Pancreas (tissue), 10 donors: ENCODE measurements around the gene ERBB4. TPM values are rescaled to one million over a fixed set of nuclear protein-coding genes. Genes with fewer than 3 reads are reported as not detected.

Experiments used
- ATAC-seq, 4 donors: fragments of 200-7000 bp; cut with Tn5 transposase; one replicate each; pipeline versions ENCODE4 v1.8.0 to v1.9.1; 2020; ENCODE audit warnings: mild to moderate bottlenecking in 4 of 4, moderate library complexity in 4 of 4
- DNase-seq, 6 donors: peaks; one replicate each; pipeline ENCODE4 v3.0.0-alpha.2; 2020
- FAIRE-seq: peaks from 2 replicates; lab custom pipeline; 2012; peaks lifted over from hg19 to GRCh38; lab: Jason Lieb, UNC
- H3K27ac ChIP-seq, 4 donors: fragments of 200-600 bp; sonication (generic); 1 replicate in 3 of 4; 2 replicates in 1 of 4; pipeline versions ENCODE4 v1.5.0 to v1.8.0; 2020
- H3K27me3 ChIP-seq, 4 donors: fragments of 200-600 bp; one replicate each; pipeline ENCODE4 v1.8.0; 2021
- H3K36me3 ChIP-seq, 3 donors: fragments of 200-600 bp; sonication (generic) in 1 of 3; one replicate each; pipeline versions ENCODE4 v1.5.0 to v1.8.0; 2020 to 2021
- H3K4me1 ChIP-seq, 3 donors: fragments of 200-600 bp; one replicate each; pipeline ENCODE4 v1.8.0; 2021
- H3K4me3 ChIP-seq, 4 donors: fragments of 200-600 bp; sonication (generic) in 2 of 4; one replicate each; pipeline versions ENCODE4 v1.5.0 to v1.8.0; 2020 to 2021
- H3K9me3 ChIP-seq, 4 donors: fragments of 200-600 bp; one replicate each; pipeline ENCODE4 v1.8.0; 2021
- WGBS, 2 donors: extraction: QIAGEN DNeasy Blood & Tissue Kit; methylation state at CpG; one replicate each; pipeline ENCODE4 v1.1.7; 2013; 5-methylcytosine and 5-hydroxymethylcytosine counted together
- intact Hi-C, 3 donors: fragments of 100-400 bp; cut with DNase I; formaldehyde crosslinking; loops; one replicate each; pipeline versions ENCODE4 v1.11.1 to v1.14.2; 2022
- polyA plus RNA-seq, 2 donors: library from polyadenylated mRNA; stranded (reverse); fragments of 200-250 nt; gene quantifications; one replicate each; pipeline ENCODE4 v1.2.3, GENCODE V29; 2013
- total RNA-seq, 6 donors: library from RNA; stranded (reverse); fragmentation: NEBNext Ultra II Directional in 4 of 6; extraction: Animal tissue kit (Norgen Biotek cat#: 25700) in 4 of 6; gene quantifications; one replicate each; pipeline versions ENCODE4 v1.2.1 to v1.2.4, GENCODE V29; 2021 to 2023
- TF ChIP-seq, protein P1 (sequence below), 4 donors: fragments of 200-600 bp; sonication (generic) in 3 of 4; IDR thresholded peaks; one replicate each; pipeline versions ENCODE4 v1.5.0 to v1.8.0; 2021; ENCODE audit warnings: antibody characterized with exemption in 4 of 4
- donor health status: healthy with polysubstance abuse.
- donor health status: DM: no; HTN: no; CAD: no; lungs with moderate emphysema.
- donor health status: DM: no; HTN: no; CAD: no.
- donor health status: control.
- donor health status: control.
- donor health status: Bipolar disorder and iron deficiency.
- donor health status: DM: yes; HTN: yes; CAD: no.
- donor health status: DM: no; HTN: no; CAD: no.
- donor health status: DM: no; HTN: no; CAD: no.
- donor health status: DM: yes; HTN: yes; CAD: no.

The ERBB4 gene
- total and polyA plus RNA-seq, 8 donors: 0.30 to 5.0 (median 3.3) TPM

DNA sequence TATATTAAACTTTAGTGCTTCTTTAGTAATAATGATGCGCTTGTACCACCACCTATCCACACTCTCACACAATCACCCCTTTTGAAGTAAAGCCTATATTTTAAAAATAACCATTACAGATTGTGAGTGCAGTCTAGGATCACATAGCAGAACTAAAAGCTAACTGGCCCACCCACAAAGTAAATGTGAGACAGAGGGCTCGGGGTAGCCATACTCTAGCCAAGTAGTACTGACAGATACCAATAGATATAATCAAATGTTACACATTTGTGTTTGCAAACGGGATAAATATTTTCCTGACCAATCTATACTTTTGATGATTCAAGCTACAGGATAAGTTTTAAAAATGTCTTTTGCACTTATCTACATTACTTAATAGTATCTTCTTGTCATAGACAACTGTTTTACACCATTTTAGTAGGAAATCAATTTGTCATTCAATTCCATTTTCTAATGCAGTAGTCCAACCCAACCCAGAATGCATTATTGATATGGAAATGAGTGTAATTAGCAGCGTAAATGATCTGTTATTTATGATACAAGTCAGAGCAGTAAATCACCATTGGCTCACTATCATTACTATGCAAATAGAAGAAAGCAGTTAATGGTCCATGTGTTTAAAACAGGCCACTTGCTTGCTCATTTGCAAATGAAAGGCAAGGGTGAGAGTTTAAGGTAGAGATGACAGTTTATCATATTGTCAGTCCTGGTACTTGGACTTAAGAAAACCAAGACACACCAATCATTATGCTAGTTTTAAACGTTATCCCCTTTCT, 111.8 kb downstream of the ERBB4 start:
- Histone ChIP-seq H3K27ac (no peak overlapping the region), H3K36me3 (no peaks in the 10 kb centered on the region), H3K4me3 (no peak overlapping the region), H3K4me1 (peaks cover 0 to 4% (median 0%) of the 10 kb centered on the region in 3 donors), H3K9me3 (no peaks in the 10 kb centered on the region), H3K27me3 (no peaks in the 10 kb centered on the region)
- ATAC-seq (no peak), FAIRE-seq (no peak), DNase-seq (no peak)
- TF ChIP-seq, protein P1, sequence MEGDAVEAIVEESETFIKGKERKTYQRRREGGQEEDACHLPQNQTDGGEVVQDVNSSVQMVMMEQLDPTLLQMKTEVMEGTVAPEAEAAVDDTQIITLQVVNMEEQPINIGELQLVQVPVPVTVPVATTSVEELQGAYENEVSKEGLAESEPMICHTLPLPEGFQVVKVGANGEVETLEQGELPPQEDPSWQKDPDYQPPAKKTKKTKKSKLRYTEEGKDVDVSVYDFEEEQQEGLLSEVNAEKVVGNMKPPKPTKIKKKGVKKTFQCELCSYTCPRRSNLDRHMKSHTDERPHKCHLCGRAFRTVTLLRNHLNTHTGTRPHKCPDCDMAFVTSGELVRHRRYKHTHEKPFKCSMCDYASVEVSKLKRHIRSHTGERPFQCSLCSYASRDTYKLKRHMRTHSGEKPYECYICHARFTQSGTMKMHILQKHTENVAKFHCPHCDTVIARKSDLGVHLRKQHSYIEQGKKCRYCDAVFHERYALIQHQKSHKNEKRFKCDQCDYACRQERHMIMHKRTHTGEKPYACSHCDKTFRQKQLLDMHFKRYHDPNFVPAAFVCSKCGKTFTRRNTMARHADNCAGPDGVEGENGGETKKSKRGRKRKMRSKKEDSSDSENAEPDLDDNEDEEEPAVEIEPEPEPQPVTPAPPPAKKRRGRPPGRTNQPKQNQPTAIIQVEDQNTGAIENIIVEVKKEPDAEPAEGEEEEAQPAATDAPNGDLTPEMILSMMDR (IDR thresholded peaks at IDR 0.05): no peak
- intact Hi-C loops: no loop called here
- 78 to 82% methylated on average over 5 of the region's 5 CpGs for WGBS, 2 donors

DNA sequence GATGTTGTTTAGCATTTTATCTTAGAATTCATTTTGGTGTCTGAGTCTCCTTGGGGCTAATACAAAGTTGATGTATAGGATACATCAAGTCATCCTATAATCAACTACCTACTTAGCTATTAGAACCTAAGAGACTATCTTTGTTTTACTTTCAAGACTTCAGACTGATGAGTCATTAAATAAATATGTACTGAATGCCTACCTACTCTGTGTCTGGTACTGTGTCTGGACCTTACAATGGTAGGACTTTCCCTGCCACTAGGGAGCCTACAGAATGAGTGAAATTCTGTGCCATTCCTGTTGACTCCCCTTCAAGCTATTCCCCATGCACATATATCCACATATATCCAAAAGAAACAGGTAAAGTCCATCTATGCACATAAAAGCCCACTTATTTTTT, 114.5 kb downstream of the ERBB4 start:
- TF ChIP-seq, protein P1 (IDR thresholded peaks at IDR 0.05): no peak
- intact Hi-C loops: no loop called here
- no peak for FAIRE-seq
- Histone ChIP-seq H3K4me1 (peaks cover 0 to 4% (median 0%) of the 10 kb centered on the region in 3 donors), H3K4me3 (no peak overlapping the region), H3K27ac (no peak overlapping the region), H3K36me3 (no peaks in the 10 kb centered on the region), H3K27me3 (no peaks in the 10 kb centered on the region), H3K9me3 (no peaks in the 10 kb centered on the region)
- ATAC-seq: no peak
- DNase-seq: no peak

DNA sequence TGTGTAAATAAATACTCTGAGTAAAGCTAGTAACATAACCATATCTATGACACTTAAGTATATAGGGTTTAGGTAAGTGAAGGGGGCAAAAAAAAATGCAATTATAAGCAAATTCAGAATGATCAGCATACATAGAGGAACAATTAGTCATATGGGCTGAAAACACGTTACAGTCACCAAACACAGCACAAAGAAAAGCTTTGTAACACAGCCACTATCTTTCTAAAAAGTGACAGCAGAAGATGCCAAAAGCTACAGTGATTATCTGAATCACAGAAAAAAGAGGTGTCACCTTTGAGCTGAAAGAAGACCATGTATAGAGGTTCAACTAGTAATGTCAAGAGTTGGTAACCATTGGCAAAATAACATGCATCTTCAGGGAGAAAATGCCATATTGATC, 115.5 kb downstream of the ERBB4 start:
- intact Hi-C loops: no loop called here
- no peak for FAIRE-seq
- TF ChIP-seq, protein P1 (IDR thresholded peaks at IDR 0.05): no peak

DNA sequence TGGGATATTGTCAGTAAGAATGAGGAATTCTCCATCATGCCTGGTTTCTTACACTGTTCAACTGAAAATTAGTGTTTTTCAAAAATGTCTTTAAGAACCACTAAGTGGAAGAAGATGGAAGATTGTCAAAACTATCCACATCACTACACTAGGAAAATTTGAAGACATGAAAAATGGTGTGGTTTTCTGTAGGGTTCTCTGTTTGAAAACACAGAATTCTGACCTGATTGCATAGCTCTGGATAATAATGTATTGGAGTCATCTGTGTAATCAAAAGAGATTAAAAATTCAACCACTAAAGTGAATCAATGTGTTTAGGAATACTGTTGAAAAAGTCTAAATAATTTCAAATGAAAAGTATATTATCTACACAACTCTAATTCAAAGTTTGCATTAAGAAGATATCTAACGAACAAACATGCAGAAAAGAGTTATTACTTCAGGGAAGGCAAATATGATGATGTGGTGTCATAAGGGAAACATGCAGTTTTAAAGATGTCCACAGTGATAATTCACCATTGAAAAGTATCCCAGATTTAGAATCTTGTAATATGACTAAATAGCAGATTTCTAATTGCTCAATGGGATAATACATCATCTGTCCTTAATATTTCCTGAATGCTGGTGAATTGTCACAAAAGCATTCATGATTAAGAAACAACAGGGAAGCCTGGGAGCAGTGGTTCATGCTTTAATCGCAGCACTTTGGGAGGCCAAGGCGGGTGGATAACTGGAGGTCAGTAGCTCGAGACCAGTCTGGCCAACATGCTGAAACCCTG, 116.9 kb downstream of the ERBB4 start:
- Histone ChIP-seq H3K36me3 (no peaks in the 10 kb centered on the region), H3K4me3 (no peak overlapping the region), H3K4me1 (no peaks in the 10 kb centered on the region), H3K27ac (no peak overlapping the region), H3K27me3 (no peaks in the 10 kb centered on the region), H3K9me3 (no peaks in the 10 kb centered on the region)
- no peak for ATAC-seq
- no peak for DNase-seq
- 90 to 94% methylated on average over 4 of the region's 4 CpGs for WGBS, 2 donors
- TF ChIP-seq, protein P1 (IDR thresholded peaks at IDR 0.05): no peak
- no peak for FAIRE-seq
- intact Hi-C loops: no loop called here

More for the DNA sequence above, 115.5 kb downstream of the ERBB4 start:
- Histone ChIP-seq H3K36me3 (no peaks in the 10 kb centered on the region), H3K9me3 (no peaks in the 10 kb centered on the region), H3K27me3 (no peaks in the 10 kb centered on the region), H3K4me1 (peaks cover 0 to 3% (median 0%) of the 10 kb centered on the region in 3 donors), H3K4me3 (no peak overlapping the region), H3K27ac (no peak overlapping the region)
- WGBS, 2 donors: 44 to 59% methylated on average over 1 of the region's 1 CpG
- ATAC-seq (no peak), DNase-seq (no peak)
